ENCODE results near the gene OR1L6.

OR1L6 gene, protein sequence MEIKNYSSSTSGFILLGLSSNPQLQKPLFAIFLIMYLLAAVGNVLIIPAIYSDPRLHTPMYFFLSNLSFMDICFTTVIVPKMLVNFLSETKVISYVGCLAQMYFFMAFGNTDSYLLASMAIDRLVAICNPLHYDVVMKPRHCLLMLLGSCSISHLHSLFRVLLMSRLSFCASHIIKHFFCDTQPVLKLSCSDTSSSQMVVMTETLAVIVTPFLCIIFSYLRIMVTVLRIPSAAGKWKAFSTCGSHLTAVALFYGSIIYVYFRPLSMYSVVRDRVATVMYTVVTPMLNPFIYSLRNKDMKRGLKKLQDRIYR

DNA sequence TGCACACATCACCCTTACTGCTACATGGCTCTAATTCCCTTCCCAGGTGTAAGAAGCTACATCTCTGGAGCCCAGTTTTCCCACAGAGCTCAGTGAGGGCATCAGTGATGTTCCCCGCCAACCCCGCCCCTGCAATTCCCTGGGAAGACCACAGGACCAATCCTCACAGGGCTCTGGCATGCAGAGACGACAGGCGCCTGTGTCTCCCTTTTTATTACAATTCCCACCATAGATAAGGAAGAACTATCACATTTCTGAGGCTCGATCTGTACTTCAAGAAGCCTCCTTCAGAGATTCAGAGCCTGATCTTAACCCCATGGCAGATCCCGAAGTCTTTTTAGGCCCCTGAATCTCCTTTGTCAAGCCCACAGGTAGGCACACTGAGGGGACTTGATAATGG lies at the start of gene OR1L6:
Gene OR1L6, plus strand, starts transcription at position 301 of the 400 bp plus-strand sequence. CDS start 7,545 bp downstream, outside the sequence.
- DNase-seq, result no peak

DNA sequence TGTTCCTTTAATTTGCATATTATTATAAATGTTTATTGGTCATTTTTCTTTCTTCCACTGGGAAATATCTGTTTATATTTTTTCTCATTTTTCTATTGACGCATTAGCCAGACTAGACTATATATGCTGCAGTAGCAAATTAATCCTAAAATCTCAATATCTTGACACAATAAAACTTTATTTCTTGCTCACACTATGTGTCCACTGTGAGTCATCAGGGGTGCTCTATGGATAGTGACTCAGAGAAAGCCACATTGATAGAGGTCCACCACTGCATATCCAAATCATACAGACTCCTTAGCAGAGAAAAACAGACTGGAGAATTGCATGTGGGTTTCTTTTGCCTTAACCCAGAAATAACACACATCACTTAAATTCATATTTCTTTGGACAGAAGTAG lies 46.4 kb upstream of the OR1L6 start:
- DNase-seq, result no peak

GRCh38 chr9:122718038-122718437 lies 24.1 kb upstream of the OR1L6 start:
- DNase-seq, result no peak

- DNase-seq, result no peak
These were observed 22.9 kb upstream of the OR1L6 start for GRCh38 chr9:122719218-122719617.

DNA sequence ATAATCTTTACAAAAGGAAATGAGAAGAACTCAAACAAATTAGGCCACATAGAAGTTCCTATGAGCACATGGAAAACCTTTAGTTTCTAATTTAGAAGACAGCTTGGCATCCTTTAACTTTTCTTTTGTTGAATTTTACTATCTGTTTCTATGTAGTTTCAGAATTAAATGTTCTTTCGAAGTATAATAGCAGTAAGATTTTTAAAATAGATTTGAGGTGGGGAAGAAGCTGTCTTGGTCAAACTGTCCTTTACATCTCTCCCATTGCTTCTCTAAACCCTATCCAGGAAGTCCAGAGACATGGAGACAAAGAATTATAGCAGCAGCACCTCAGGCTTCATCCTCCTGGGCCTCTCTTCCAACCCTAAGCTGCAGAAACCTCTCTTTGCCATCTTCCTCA lies 18.4 kb upstream of the OR1L6 start, which contains the start of gene OR1L4:
Gene OR1L4, plus strand, starts transcription at position 301 of the 400 bp plus-strand sequence. Its CDS starts 0 bp downstream, at position 301.
- no peak for DNase-seq

GRCh38 chr9:122754825-122755224 lies 12.7 kb downstream of the OR1L6 start:
- no peak for DNase-seq

GRCh38 chr9:122767817-122768216 lies 25.7 kb downstream of the OR1L6 start:
- no peak for DNase-seq

- DNase-seq, result no peak
These were observed 34.9 kb downstream of the OR1L6 start for GRCh38 chr9:122777052-122777451.

GRCh38 chr9:122777935-122778627 lies 36.0 kb downstream of the OR1L6 start:
- DNase-seq, result no peak

GRCh38 chr9:122779181-122779580 lies 37.1 kb downstream of the OR1L6 start:
- DNase-seq, result no peak

- DNase-seq, result no peak
These were observed 37.9 kb downstream of the OR1L6 start for GRCh38 chr9:122780026-122780425.

- DNase-seq, result no peak
These were observed 39.6 kb downstream of the OR1L6 start for GRCh38 chr9:122781671-122782070.

DNA sequence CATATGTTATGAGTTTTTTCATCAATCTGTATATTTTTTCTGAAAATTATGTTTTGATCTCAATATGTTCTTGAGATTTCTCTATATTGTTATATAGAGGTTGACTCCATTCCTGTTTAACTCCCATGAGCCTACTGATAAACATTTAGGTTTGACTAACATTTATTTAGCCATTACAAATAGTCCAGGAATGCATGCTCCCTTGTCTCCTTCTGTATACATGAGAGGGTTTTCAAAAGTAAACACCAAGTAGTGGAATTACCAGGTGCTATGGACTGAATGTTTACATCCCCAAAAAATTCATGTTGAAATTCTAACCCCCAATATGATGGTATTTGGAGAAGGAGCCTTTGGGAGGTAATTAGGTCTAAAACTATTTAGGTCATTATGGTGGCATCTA lies 43.2 kb downstream of the OR1L6 start:
- no peak for DNase-seq

GRCh38 chr9:122786338-122786737 lies 44.2 kb downstream of the OR1L6 start:
- DNase-seq, result no peak

- DNase-seq, result no peak
These were observed 46.7 kb downstream of the OR1L6 start, which contains the start of gene OR5C1 for GRCh38 chr9:122788831-122789230. Gene OR5C1, plus strand, starts transcription at chr9:122788933. Its CDS starts 0 bp downstream, at chr9:122788933.

DNA sequence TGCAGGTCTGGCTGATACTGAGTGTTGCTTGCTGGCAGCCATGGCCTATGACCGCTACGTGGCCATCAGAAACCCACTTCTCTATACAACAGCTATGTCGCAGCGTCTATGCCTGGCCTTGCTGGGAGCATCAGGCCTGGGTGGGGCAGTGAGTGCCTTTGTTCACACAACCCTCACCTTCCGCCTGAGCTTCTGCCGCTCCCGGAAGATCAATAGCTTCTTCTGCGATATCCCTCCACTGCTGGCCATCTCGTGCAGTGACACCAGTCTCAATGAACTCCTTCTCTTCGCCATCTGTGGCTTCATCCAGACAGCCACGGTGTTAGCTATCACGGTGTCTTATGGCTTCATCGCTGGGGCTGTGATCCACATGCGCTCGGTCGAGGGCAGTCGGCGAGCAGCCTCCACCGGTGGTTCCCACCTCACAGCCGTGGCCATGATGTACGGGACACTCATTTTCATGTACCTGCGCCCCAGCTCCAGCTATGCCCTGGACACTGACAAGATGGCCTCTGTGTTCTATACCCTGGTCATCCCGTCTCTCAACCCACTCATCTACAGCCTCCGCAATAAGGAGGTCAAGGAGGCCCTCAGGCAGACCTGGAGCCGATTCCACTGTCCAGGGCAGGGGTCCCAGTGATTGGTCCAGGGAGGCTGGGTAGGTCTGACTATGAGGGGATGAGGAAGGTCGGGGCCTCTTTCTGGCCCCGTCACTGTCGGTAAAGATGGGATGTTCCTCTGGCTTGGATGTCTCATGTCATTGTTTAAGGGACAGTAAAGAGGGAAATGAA lies 47.3 kb downstream of the OR1L6 start:
- DNase-seq, result no peak

GRCh38 chr9:122791872-122792669 lies 50.0 kb downstream of the OR1L6 start:
- DNase-seq, result no peak

DNA sequence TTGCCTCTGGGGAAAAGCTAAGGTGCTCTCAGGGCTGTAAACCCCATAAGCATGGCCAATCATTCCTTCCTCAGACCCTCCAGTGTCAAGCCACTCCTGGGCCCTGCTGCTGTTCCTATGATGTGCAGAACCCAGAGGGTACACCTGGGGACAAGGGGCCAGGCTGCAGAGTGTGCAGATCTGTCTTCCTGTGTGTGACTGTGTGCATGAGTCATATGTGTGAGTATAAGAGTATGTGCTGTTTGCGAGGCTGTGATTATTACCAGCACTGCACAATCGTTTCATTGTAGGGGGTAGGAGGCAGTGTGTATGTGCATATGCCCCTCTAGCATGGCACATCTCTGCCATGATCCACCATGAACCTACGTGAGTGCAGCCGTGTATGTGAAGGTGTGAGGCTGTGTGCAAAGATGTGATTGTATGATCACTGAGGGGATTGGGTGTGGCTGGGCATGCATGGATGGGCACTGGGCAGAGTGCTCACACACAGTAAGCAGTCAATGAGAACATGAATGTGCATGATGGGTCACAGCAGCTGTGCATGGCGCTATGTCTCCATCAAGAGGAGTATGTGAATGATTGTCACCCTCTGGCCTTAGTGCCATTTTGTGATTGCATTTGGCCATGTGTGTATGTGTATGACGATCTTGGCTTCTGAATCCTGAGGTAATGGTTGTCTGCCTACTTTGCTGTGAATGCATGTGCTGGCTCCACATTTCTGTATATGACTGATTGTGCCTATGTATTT lies 55.4 kb downstream of the OR1L6 start:
- DNase-seq, result no peak
